HG03159 (cell line): Measurements from ENCODE around the gene FAM89B.
A peak's percentile ranks its signal among the peaks of the same experiment; 100 is the strongest.

ENCODE experiments used
- ATAC-seq: cut with Tn5 transposase; IDR thresholded peaks from one replicate; pipeline ENCODE4 v1.9.1; 2021; ENCODE audit warnings: mild to moderate bottlenecking, moderate library complexity; ENCODE audit not compliant: unreplicated experiment

FAM89B gene

DNA sequence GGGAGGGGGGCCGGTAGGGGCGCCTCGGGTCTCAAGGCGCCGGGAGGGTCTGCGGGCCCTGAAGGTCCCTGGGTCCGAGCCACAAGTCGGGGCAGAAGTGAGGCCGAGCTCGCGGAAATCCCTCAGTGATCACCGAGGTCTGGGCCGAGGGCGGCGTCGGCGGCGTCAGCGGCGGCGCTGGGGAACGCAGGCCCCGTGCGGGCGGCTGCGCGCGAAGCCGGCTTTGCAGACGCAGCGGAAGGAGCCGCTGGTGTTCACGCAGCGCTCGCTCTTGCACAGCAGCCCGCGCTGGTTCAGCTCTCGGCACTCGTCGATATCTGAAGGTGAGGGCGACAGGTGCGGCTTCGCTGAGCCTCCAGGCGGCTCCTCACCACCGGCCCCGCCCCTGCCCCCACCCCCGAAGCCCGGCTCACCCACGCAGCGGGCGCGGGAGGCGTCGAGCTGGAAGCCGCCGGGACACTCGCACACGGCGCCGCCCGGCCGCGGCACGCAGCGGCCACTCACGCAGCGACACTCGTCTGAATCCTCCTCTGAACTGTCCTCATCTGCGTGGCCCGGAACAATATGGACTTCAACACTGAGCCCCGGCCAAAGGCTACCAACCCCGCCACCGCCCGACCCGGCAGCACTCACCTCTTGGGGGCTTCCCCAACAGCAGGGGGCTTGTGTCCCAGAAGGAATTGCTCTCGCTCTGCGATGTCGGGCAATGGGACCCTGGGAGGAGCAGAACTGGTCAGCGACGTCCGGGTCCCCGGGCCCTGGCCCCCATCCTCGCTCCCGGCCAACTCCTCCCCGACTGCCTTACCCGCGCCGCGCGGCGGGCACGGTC is 33.2 kb upstream of the FAM89B start:
- ATAC-seq, result no peak

DNA sequence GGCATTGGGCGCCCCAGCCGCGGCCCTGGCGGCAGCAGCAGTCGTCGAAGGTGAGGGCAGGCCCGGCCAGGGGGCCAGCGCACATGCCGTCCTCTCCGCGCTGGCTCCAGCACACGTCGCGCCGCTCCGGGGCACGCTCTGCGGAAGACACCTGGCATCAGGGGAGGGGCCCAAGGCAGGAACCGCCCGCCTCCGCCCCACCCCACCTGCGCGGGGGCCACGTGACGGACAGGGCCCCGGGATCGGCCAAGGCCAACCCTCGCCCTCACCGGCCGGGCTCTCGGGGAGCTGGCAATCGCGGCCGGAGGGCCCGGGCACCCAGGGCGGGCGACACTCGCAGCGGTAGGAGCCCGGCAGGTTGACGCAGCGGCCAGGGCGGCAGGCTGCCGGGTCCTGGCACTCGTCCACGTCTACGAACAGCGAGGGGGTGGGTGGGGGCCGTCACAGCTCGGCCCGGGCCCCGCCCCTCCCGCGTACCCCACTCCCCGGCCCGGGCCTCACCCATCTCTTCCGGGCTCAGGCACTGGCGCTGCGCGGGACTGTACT is 32.5 kb upstream of the FAM89B start:
- peak; percentile 52 for ATAC-seq

DNA sequence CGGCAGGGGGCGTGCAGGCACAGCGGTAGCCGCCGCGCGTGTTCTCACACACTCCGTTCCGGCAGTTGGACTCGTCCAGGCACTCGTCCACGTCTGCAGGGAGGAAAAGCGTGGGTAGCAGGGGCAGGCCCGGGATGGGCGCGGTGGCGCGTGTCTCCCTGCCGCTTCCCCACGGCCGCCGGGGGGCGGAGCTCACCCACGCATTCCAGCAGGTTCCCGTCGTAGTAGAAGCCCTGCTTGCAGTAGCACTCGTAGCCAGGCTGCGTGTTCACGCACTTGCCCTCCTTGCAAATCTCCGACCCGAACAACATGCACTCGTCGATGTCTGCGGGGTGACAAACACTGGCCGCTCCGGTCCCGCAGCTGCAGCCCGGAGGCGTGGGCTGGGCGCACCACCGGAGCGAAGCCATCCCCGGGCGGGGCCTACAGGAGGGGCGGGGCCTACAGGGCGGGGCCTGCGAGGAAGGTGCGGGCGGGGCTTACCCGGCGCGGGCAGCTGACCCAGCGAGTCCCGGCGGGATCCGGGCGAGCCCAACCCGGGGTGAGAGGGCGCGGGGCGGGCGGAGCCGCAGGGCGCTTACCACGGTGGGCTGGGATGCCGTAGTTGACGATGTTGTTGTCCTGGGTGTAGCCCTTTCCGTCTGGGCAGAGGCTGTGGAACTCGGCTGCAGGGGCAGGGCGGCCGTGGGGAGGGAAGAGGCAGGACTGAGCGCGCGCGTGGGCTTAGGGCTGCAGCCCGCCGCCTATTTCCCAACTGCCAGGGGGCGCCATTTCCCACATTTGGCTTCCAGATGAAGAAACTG is 31.8 kb upstream of the FAM89B start:
- peak; percentile 73 for ATAC-seq

- no peak for ATAC-seq
Observed at GRCh38 chr11:65541093-65541982, 31.0 kb upstream of the FAM89B start.

DNA sequence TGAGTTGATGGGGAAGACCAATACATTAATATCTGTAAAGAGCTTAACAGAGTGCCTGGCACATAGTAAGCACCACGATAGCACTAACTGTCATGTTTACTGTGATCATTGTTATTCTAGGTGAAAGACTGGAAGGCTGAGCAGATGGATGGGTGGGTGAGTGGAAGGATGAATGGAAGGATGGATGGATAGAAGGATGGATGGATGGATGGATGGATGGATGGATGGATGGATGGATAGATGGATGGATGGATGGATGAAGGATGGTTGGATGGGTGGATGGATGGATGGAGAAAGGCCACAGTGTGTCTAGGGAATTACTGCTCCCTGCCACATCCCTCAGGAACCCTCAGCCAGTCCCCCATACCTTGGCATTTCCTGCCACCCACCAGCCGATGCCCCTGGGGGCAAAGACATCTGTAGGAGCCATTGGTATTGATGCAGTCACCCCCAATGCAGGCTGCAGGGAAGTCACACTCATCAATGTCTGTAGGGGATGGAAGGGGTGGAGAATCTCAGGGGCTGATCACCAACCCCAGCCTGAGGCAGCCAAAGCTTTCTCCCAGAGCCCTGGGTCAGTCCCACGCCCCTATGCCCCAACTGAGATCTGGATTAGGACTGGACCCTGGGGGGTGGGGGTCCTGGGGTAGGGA is 29.5 kb upstream of the FAM89B start:
- ATAC-seq, result no peak

DNA sequence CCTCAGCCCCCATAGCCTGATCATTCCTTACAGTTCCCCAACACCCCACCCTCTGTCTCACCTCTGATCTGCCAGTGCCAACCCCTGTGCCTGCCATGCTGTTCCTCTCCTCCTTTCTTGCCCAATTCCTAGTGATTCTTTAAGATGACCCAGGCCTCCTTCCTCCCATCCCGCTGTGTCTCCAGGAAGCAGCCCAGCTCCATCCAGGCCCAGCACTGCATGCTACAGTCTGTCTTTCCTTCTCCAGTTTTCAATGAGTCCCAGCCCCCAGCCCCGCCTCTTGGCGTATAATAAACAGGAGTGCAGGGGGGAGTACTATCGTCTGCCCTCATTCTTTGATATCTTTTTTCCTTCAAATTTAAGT is 26.5 kb upstream of the FAM89B start:
- ATAC-seq, result no peak

DNA sequence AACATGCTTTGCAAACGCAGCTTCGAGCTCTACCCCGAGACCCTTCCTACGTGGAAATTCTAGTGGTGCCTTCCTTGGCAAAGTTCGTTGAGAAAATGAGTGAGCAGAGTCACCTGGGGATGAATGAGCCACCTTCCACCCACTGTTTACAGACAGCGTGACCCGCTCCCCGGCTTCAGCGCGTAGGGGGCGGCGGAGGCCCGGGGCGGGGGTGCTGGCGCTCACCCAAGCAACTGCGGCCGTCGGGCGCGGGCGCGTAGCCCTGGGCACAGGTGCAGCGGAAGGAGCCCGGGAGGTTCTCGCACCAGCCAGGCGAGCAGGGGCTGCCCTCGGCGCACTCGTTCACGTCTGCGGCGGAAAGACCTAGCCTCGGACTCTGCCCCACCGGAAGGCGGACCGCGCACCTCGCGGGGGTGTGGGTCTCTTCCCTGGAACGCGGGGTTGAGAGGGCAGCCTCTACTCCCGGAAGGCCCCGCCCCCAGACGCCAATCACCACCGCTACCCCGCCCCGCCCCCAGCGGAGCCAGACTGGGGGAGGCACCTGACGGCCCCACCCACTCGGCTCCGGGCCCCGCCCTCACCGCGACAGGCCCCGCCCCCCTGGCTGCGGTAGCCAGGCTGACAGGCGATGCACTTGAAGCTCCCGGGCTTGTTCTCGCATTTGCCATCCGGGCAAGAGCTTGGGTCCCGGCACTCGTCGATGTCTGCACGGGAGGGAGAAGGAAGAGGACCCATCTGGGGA is 25.9 kb upstream of the FAM89B start:
- ATAC-seq, result peak; percentile 68

DNA sequence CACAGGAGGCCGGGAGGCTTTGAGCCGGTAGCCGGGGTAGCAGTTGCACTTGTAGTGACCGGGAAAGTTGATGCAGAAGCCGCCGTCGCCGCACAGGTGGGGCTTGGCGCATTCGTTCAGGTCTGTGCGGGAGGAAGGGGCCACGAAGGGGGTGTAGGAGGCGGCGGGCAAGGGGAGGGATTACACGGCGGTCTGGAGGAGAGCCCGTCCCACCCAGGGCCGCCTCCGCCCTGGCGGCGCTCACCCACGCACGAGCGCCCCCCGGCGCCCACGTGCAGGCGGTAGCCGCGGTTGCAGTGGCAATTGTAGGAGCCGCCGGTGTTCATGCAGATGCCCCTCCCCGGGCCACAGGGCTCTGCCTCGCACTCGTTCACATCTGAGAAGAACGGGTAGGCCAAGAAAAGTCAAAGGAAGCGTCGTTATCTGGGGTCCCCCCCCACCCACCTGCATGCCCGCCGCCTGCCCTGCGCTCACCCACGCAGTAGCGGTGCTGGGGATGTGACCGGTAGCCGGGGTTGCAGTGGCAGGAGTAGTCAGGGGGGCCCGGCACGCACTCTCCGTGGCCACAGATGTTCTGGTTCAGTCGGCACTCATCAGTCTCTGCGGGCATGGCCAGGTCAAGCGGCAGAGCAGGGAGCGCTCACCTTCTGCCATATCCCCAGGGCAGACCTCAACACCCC is 24.8 kb upstream of the FAM89B start:
- ATAC-seq, result no peak

DNA sequence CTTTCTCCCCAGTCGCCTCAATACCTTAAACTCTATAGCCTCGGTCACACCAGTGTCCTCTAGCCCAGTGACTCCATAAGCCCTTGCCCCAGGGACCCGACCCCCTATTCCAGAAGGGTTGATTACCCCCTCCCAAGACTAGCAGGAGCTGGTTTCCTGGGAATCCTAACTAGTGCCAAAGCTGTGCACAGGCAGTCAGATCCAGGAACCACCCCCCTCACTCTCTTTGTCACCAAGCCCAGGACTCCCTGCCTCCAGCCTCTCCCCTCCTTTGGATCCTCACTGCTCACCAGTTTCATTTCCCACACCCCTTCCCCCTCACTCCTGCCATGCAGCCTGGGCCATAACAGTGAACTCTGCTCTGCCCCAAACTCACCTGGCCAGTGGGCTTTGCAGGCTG is 23.9 kb upstream of the FAM89B start:
- no peak for ATAC-seq

DNA sequence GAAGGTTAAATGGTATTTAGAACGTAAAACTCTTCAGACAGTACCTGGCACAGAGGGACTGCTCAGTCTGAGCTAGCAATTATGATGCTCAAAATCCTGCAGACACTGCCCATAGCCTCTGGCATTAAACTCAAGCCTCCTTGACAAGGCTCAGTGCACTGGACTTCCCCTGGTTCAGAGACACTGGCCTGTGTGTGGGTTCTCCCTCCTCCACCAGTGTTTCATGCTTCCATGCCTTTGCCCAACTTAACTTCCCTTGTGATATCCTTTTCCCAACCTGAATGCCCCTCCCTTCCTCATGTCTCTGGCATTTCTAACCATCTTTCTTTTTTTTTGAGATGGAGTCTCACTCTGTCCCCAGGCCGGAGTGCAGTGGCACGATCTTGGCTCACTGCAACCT is 23.2 kb upstream of the FAM89B start:
- ATAC-seq, result no peak

GRCh38 chr11:65551572-65552387 is 20.6 kb upstream of the FAM89B start:
- ATAC-seq, result no peak

- no peak for ATAC-seq
Observed at GRCh38 chr11:65552388-65552951, 19.9 kb upstream of the FAM89B start.

GRCh38 chr11:65553301-65554001 is 18.9 kb upstream of the FAM89B start:
- ATAC-seq, result no peak

DNA sequence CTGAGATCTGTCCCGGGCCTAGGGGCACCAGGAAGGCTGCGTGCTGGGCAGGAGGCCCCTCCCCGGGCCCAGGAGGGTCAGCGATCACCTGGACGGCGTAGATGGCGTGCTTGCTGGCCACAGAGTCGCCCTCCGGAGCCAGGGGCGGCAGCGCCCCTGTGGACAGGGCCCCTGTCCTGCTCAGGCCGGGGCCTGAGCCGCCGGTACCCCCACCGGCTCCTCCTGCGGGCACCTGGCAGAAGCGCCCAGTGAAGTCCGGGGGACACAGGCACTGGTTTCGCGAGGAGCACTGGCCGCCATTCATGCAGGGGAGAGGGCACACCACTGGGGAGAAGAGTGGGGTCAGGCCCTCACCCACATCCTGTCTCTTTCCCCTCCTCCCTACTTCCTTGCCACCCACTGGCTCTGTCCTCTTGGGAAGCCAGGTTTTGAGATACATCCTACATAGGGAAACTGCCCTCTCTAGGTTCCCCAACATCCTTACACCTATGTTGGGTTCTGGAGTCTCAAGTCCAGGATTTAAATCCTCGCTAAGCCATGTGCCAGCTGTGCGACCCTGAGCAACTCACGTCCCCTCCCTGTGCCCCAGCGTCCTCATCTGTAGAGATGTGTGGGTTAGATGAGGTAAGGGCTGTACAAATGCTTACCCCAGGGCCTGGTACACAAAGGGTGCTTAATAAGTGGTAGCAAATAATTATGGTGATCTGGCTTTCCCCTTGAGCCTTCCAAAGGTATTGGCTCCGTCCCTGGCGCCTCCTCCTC is 18.1 kb upstream of the FAM89B start:
- ATAC-seq, result no peak

GRCh38 chr11:65554842-65555430 is 17.4 kb upstream of the FAM89B start:
- no peak for ATAC-seq

DNA sequence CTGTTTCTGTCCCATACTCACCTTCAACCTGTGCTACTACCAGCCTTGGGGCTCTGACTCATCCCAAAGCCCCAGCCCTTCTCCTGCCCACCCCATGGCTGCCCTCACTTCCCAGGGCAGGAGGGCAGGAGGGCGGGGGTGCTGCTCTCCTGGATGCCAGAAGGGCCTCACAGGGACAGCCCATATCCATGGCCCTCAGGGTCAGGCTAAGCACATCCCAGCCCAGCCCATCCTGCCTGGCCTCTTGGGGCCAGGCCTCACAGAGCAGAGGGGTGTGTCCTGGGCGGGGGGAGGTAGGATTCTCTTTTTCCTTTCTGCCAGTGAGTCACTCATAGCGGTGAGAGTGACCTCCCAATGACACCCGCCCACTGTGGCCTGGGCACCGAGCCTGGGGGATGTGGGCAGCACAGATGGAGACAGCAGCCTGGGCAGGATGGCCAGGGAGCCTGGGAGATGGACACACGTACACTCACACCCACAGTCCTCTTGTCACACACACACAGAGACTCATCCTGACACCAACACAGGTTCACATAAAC is 16.6 kb upstream of the FAM89B start:
- ATAC-seq, result no peak
